GM21367 (cell line): ENCODE measurements around the gene SUSD3.

Experiments used
- ATAC-seq: cut with Tn5 transposase; IDR thresholded peaks from one replicate; pipeline ENCODE4 v1.9.1; 2021; ENCODE audit not compliant: unreplicated experiment

Gene SUSD3

DNA sequence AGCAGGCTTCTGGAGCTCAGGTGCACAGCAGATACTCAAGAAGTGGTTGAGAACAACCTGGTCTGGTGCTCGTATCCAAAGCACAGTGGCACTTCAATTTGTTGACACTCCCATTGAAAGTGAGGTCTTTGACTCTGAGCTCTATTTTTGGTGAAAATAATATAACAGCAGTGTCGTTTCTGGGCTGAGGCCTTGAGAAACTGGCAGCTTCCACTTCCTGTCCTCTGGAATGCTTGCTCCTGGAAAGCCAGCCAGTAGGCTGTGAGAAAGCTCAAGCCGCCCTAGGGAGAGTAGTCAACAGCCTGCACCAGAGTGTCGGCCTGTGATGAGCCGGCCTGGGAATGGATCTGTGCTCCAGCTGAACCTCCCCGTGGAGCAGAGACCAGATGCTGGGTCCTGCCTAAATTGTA lies 6.8 kb upstream of the SUSD3 start:
- ATAC-seq = no peak

DNA sequence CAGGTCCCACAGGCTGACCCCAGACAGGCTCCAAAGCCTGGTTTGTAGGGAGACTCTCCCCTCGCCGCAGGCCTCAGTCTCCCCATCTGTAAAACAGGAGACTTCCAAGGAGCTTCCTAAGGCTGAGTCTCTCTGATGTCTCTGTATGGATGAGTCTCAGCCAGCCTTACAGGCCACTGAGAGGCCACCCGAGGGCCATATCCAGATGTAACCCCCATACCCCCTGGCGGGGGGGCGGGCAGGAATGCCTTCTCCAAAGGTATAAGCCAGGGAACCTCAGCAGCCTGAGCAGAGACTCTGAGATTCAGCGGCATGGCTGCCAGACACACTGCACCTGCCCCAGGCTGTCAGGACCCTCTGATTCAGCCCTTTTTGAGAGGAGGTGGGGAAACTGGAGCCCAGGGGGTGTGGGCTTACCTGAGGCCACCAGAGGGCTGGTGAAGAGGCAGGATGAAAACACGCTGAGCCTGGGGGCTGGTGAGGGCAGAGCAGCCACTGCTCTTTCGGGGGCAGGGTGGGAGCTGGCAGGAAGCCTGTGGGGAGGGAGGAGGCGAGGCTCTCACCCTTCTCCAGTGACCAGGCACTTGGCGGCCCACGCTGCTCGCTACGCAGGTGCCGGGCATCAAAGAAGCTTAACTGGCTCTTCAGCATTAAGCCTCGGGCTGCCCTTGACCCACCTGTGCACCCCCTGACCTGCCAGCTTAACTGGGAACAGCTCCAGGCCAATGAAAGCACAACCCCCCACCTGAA lies 5.5 kb upstream of the SUSD3 start:
- no peak for ATAC-seq

DNA sequence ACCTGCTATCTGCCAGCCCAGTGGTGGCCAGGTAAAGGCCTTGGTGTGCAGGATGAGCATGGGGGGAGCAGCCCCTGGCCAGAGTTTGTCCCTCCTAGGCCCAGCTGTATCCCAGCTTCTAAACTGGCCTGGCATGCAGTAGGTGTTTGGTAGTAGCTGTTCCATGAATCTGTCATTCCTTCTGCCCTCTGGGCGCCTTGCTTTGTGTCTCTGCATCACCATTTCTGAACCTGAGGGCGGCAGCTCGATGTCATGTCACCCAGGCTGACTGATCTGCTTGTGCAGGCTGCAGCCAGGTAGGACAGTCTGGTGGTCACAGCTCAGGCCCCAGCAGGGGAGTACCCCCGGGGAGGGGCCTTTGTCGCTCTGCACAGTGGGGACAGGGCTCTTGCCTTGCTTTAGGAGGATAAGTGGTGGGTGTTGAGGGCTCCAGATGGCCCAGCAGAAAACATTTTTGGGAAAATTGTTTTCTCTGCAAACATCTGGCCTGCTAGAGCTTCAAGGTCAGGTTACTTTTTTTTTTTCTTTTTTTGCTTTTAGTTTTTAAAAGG lies 4.6 kb upstream of the SUSD3 start:
- no peak for ATAC-seq

DNA sequence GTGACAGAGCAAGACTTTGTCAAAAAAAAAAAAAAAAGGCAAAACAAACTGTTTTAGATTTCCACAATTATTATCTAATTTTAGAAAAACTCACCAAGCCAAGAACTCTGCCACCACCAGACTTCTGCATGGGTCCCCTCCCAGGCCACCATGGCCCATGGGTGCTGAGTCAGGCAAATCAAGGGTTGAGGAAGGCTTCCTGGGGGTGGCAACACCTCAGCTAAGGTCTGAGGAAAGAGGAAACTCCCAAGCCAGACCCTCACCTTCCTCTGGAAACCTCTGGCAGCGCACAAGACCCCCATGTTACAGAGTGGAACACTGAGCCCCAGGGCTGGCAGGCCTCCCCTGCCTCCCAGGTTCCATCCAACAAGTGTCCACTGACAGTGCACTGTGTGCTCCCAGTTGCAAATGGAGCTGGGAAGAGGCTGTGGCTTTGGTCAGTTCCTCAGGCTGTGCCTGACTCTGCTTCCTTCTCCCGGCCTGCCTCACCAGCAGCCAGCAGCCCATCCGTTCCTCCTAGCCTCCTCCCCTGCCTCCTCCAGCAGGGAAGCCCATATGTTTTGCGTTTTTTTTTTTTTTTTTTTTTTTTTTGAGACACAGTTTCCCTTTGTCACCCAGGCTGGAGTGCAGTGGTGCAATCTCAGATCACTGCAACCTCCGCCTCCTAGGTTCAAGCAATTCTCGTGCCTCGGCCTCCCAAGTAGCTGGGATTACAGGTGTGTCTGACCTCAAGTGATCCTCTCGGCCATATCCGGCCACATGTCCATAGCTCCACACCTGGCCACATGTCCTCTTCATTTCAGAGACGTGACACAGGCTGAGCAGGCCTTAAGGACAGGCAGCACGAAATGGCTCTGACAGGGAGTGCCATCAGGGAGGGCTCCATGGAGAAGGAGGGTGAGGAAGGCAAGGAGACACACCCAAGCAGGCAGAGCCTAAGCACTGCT lies 3.5 kb upstream of the SUSD3 start:
- no peak for ATAC-seq

DNA sequence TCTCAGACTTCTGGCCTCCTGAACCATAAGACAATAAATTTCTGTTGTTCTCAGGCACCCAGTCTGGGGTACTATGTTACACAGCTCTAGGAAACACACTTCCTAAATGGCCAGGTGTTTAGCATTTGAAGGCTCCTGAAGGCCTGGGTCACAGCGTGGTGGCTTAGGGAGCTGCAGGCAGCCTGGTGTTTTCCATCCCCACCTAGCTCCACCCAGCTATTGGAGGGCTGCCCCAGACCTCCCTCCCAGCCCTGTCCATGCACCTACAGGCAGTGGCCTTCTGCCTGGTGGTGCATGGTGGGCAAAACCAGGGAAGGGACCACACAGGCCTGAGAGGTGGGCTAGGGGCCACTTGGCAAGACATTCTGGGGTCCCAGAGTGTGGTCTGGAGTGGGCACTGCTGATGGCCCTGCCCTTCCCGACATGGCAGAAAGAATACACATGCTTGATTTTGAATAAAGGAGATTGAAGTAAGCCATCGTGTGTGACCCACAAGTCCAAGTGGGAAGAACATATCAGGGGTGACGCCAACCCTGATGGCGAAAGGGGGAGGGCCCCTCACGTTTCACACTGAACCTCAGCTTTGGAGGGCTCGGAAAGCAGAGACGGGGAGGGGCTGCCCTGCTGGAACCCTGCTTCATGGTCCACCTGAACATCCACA lies 1.3 kb upstream of the SUSD3 start:
- ATAC-seq = no peak

DNA sequence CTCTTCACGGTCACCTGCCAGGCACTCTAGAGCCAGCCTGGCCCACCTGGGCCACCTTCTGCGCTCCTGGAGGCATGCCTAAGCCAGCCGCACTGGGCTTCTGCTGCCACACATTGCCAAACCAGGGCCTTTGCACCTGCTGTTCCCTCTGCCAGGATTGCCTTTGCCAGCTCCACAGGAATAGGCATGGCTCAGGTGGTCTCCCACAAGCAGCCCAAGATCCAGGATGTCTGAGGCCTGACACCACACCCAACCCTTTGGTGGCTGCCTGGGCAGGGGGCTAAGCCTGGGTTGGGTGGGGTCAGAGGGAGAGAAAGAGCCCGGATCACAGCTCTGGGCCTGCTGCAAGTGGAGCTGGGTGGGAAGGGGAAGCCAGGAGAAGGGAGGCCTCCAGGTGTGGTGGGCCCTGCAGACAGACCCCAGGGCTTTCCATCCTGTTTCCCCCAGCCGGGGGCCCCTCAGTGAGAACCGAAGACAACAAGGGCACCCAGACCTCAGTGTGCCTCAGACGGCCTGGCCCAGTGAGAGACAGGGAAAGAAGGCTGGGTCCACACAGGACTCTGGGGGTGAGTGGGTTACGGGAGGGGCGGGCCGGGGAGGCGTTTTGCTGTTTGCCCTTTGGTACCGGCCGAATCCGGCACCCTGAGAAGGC lies 672 bp upstream of the SUSD3 start:
- ATAC-seq = peak; percentile 10

DNA sequence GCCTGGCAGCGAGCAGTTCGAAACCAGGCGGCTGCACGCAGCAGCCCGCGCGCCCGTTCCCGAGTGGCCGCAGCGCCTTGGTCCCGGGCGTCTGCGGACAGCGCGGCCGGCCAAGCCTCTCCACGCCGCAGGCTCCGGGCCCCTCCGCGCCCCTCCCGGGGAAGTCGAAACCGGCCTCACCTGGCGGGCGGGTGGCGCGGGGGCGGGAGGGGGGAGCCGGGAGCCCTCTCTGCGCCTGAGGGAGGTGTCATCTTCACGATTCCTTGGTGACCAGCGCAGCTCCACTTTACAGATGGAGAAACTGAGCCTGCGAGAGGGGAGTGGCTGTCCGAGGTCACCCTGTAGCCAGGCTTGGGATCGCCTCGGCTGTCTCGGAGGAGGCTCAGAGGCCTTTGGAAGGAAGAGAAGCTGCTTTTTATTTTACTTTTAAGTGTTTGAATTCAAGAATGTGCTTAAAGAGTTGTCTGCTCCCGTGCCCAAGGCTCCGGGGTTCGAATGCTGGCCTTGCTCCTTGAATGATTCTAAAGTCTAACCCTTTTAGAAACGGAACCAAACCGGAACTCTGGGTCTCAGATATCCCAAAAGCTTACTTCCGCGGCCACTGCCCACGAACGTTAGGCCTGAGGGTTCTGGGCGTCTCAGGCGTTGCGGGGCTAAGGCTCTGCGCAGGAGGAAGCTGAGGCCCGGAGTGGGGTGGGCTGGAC lies 662 bp downstream of the SUSD3 start:
- no peak for ATAC-seq

DNA sequence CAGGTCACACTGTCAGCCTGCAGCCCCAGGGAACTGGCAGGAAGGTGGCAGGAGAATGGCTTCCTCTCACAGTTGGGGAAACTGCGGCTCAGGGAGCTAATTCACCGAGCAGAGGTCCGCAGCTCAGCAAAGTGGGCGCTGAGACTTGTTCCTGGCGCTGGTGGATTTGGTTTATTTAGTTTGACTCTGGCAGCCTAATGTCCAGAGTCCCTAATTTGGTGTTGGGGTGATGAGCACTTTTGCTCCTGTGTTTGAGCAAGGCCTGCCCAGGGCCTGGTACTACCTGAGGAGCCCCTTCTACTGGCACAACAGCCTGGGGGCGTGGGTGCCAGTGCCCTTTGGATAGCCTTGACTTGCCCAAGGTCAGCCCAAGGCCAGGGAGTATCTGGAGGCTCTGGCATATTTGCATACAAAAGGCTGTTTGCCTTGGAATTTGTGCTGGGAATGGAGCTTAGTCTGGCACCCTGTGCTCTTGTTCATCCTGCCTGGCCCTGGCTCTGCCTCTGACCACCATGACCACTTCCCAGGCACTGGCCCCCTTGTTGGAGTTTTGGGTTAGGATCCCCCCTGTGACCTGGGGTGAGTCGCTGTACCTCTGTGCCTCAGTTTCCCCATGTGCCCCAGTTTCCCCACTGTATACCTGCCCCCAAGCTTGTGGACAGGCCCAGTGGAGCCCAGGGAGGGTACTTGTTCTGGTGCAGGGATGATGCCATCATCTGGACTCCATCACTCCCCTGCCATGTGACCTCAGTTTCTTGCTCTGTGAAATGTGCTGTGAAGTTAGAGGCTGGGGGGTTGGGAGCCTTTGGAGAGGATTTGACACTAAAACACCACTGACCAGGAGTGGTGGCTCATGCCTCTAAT lies 1.4 kb downstream of the SUSD3 start:
- ATAC-seq = no peak

DNA sequence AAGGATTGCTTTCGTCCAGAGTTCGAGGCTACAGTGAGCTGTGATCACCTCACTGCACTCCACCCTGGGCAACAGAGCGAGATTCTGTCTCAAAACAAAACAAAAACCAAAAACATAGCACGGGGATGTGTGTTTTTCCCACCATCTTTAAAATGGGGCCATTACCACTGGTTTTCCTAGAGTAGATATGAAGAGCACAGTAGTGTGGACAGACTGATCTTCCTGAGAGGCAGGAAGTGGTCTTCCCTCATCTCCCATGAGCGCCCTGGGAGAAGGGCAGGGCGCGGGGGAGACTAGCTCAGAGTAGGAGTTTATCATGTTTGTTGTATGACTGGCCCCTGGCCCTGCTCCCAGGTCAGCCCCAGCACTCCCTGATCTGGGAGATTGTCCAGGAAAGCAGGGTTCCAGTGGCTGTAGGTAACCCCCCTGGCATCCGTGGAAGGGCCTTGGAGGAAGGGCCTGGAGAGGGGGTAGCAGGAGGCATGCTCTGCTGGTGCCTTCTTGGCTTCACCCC lies 2.3 kb downstream of the SUSD3 start:
- ATAC-seq = no peak

DNA sequence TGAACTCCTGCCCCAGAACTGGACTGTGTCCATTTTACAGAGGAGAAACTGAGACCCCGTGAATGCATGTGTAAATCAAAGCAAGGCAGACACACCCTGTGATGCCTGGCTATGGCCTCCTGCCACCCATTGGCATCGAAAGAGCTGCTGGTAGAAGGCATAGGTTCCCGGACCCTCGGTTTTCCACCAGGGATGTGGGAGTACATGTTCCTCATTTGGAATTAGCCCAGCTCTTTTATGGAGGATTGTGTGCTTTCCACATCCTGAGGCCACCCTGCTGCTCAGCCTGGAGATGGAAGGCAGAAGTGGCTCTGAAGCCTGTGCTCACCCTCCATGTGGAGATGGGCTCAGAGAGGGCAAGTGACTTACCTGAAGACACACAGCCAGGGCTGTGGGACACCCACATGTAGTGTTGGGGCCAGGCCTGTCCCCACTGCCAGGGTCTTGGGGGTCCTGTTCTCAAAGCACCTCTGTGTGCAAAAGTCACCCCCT lies 2.8 kb downstream of the SUSD3 start:
- ATAC-seq = no peak

DNA sequence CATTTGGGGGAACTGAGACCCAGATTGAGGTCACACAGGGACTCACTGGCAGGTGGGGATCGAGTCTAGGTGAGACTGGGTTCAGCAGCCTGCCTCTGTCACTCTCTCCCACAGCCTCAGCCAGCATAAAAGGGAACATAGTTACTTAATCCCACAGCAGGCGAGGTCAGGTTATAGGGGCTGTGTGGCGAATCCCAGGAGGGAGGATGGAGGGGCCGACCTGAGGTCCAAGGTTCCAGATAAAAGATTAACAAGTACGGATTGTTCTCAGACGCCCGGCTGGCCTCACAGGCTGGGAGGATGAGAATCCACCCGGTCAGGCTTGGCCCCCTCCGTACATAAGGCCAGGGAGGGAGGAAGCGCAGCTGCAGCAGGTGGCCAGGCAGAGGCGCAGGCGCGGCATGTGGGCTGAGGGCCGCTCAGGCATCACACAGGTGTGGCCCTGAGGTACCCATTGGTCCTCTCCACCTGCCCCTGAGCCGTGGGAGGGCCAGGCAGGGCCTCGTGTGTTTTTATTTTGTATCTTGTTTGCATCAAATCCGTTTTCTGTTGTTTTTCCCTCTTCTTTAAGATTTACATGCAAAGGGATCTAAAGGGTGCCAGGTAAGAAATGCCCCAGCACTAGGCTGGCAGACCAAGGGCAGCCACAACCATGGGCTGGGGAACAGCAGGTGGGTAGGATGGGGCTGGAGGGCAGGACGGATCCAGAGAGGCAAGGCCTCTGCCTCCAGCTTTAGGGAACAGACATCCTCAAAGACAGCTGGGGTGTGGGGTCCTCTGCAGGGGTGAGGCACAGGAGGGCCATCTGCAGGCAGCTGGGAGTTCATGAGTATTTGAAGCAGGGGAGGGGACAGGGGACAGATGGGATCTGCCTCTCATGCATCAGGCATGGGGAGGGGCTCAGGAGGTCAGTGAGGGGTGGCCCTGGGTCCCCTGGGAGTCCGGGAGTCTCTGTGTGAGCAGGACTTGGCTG lies 3.6 kb downstream of the SUSD3 start:
- peak; percentile 35 for ATAC-seq

DNA sequence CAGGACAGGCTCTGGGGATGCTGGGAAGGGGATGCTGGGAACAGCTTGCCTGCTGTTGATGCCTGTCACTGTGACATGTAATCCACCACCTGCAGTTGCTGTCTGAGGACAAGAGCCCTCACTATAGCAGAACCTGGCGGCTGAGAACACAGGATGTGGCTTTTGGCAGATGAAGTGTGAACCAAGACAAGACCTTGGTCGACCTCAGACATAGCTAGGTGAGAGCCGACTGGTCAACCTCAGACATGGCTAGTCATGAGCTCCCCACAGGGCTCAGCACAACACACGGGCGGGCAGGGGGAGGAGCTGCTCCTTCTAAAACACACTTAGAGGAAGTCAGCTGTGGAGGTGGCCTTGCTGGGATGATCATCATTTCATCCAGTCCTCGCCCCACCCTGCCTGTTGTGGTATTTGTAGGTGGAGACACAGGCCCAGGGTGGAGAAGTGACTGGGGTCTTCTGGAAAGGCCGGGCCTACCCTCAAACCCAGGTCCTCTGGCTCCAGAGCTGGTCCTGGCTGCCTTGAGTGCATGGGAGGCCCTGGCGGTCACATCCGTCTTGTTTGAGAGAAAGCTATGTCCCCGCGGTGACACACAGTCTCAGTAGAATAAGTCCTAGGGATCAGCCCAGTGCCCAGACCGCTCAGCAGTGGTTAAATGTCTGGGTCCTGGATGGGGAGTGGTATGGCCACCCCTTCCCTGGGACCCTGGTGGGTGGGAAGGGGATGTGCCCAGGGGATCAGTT lies 6.1 kb downstream of the SUSD3 start:
- ATAC-seq = peak; percentile 81

DNA sequence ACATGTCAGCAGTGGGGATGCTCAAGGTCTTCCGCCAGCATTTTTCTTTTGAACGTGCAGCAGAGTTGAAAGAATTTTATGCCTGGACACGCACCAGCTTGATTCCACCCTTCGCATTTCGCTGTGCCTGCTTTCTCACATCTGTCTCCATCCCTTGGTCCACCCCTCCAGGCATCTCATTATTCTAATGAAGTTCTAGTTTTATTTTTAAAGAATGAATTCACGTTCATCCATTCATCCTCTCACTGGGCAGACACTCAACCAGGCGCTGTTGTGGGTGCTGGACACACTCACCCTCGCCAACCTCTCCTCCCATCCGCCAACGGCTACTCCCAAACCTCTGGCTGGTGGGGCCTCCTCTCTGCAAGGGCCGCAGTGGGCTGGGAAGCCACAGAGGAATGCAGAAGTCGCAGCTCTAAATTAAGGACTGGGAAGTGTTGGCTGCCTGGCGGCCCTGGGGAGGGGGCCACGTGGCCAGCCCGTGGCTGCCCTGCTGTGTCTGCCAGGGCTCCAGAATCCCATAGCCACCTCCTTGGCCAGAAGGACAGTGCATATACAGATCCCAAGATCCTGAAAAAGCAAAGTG lies 6.7 kb downstream of the SUSD3 start:
- no peak for ATAC-seq

DNA sequence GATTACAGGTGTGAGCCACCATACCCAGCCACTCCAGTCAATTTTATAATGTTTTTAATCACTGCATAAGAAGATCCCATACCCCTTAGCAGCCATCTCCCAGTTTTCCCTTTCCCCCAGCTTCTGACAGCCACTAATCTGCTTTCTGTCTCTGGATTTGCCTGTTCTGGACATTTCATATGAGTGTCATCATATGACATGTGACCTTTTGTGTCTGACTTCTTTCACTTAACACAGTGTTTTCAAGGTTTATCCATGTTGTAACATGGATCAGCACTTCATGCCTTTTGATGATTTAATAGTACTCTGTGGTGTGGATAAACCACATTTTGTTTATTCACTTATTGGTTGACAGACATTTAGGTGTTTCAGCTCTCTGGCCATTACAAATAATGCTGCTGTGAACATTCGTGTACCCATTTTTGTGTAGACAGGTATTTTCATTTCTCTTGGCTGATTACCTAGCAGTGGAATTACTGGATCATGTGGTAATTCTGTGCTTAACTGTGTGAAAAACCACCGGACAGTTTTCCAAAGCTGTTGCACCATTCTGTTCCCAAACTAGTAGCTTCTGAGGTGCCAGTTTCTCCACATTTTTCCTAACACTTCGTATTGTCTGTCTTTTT lies 8.6 kb downstream of the SUSD3 start:
- ATAC-seq = no peak

DNA sequence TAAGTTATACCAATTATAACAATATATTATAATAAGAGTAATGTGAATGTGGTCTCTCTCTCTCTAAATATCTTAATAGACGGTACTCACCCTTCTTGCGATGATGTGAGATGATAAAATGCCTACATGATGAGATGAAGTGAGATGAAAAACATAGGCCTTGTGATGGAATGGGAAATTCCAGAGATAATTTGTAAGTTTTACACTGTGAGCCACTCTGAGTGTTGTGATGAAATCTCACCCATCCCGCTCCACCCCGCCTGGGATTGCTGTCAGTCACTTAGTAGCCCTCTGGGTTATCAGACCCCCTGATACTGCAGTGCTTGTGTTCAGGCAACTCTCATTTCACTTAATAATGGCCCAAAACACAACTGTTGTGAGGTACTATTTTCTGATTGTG lies 10.5 kb downstream of the SUSD3 start:
- ATAC-seq = no peak

DNA sequence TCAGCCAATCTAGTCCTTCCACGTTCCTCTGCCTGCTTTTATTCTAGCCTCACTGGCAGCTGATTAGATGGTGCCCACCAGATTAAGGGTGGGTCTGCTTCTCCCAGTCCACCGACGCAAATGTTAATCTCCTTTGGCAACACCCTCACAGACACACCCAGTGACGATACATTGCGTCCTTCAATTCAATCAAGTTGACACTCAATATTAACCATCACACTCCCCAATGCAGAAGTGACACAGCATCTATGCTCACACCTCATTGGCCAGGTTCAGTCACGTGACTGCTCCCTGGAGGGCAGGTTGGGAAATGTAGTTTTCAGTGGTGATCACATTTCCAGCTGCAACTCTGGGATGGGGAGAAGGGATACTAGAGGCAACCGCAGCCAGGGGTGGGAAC lies 13.0 kb downstream of the SUSD3 start:
- no peak for ATAC-seq
